ENCODE data around the gene ZNF397.
A peak's percentile ranks its signal among the peaks of the same experiment; 100 is the strongest.
"Not testable (repeated sequence)": the region's sequence is repeated elsewhere in the genome, so short reads cannot be mapped to it uniquely, and the experiment has no call there.

Gene ZNF397

DNA sequence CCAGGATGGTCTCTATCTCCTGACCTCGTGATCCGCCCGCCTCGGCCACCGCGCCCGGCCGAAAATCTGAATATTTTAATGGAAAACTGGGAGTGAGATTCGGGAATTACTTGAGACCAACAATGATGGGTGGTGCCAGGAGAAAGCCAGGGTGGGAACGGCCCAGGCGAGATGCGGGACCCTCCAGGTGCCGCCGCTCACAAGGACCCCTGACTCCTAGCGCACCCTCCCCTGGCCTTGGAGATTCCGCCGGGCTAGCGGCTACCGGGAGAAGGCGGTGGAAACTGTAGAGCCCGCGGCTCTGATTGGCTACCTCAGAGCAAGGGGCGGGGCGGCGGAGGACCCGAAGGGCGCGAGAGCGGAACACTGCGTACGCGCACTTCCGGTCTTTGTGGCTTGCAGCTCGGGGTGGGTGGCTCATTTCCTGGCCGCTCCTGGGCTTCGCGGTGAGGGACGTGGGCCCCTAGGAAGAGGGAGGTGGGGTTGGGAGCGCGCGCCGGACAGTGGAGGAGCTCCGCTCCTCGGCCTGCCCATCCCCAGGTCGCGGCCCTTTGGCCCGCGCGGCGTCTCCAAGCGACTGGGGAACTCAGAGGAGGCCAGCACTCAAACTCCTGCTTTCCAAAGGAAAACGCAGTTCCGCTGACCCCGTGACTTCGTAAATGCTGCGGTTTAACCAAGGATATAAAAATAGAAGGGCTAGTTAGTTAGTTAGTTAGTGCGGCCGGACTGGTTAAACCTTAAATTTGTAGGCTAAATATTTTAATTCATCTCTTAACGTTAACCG, at the start of gene ZNF397:
Gene ZNF397, plus strand, starts transcription at position 371 of the 784 bp plus-strand sequence. CDS start 1,437 bp downstream, outside the sequence.
- peak; percentile 96 for DNase-seq

DNA sequence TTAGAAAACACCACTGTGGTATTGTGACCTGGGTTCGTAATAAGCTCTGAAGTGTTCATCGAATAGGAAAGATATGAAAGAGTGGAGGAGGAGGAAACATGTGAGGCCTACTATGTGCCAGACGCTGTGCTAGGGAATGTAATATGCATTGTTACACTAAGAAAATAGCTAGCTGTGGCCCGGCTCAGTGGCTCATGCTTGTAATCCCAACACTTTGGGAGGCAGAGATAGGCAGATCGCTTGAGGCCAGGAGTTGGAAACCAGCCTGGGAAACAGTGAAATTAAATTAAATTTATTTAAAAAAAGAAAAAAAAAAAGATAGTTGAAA, 49.2 kb upstream of the ZNF397 start:
- no peak for DNase-seq

GRCh38 chr18:35192415-35192814, 48.4 kb upstream of the ZNF397 start:
- DNase-seq: no peak

GRCh38 chr18:35193316-35193715, 47.5 kb upstream of the ZNF397 start:
- DNase-seq: no peak

DNA sequence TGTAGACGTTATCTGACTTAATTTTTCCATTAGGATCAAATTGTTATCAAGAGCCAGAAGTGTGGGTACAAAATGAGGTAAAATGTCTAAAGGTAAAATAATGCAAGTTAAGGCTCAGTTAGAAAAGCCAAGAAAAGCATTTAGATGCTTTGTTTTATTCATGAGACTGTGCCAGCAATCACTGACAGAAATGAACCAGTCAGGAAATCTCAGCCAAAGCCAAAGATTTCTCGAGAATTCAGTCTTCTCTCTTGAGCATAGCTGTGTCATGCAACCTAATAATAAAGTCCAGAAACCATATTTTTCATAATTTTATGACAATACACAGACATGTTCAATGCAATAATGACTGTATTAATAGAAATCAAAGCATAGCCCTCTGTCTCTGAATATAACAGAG, 43.5 kb upstream of the ZNF397 start:
- no peak for DNase-seq

- DNase-seq: no peak
These were observed 39.4 kb upstream of the ZNF397 start for GRCh38 chr18:35201256-35201931.

DNA sequence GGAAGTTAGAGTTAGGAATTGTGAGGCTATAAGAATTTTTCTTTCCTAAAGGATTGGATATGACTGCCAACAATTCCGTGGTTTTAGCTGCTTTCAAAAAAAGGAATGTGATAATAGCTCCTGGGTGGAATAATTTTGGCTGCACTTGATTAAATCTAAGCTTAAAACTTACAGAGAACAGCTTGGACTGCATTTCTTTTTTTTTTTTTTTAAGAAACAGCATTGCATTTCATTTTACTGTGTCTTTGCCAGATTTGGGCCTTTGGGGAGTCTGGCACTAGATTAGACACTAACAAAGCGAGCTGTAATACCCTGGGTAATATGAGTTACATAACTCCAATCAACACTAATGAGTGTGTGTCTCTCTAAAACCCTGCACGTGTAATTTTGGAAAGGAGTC, 37.8 kb upstream of the ZNF397 start:
- no peak for DNase-seq

GRCh38 chr18:35205199-35205712, 35.6 kb upstream of the ZNF397 start:
- no peak for DNase-seq

- not testable (repeated sequence) for DNase-seq
These were observed 34.9 kb upstream of the ZNF397 start for GRCh38 chr18:35205746-35206458.

- DNase-seq: no peak
These were observed 25.8 kb upstream of the ZNF397 start for GRCh38 chr18:35215026-35215425.

DNA sequence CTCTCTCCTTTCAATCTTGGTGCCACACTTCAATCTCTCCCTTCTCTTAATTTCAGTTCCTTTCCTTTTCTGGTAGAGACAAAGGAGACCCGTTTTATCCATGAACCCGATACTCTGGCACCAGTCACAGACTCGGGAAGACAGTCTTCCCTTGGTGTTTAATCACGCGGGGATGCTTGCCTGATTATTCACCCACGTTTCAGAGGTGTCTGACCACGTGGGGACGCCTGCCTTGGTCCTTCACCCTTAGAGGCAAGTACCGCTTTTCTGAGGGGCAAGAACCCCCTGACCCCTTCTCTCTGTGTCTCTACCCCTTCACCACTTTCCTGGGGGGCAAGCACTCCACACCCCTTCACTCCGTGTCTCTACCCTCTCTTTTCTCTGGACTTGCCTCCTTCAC, 24.2 kb upstream of the ZNF397 start:
- not testable (repeated sequence) for DNase-seq

DNA sequence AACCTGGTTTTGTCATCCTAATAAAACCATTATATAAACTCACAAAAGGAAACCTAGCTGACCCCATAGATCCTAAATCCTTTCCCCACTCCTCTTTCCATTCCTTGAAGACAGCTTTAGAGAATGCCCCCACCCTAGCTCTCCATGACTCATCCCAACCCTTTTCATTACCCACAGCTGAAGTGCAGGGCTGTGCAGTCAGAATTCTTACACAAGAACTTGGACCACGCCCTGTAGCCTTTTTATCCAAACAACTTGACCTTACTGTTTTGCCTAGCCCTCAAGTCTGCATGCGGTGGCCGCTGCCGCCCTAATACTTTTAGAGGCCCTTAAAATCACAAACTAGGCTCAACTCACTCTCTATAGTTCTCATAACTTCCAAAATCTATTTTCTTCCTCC, 21.5 kb upstream of the ZNF397 start:
- DNase-seq: not testable (repeated sequence)

- no peak for DNase-seq
These were observed 20.4 kb upstream of the ZNF397 start for GRCh38 chr18:35220424-35220823.

DNA sequence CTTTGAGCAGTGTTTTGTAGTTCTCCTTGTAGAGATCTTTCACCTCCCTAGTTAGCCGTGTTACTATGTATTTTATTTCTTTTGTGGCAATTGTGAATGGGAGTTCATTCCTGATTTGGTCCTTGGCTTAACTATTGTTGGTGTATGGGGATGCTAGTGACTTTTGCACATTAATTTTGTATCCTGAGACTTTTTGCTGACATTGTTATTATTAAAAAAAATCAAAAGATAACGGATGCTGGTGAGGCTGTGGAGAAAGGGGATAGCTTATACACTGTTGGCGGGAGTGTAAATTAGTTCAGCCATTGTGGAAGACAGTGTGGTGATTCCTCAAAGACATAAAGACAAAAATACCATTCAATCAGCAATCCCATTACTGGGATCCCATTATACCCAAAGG, 17.0 kb upstream of the ZNF397 start:
- no peak for DNase-seq

DNA sequence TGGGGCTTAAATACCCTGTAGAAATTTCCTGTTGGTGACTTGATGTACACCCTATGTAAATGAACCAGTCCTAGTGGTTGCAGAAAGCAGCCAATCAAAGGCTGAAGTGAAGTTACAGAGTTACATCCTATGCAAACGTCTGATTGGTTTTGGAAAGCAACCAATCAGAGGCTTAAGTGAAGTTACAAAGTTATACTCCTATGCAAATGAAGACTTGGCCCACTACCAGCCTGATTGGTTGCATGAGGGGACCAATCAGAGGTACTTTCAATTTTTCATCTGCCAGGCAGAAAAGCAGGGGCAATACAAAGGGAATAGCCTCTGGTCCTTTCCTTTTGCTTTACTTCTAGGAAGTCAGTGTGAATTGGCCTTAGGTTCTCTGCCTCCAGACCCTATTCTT, 13.6 kb upstream of the ZNF397 start:
- no peak for DNase-seq

- peak; percentile 33 for DNase-seq
These were observed 9.8 kb upstream of the ZNF397 start for GRCh38 chr18:35231052-35231451.

GRCh38 chr18:35236571-35237363, 4.1 kb upstream of the ZNF397 start:
- DNase-seq: no peak

DNA sequence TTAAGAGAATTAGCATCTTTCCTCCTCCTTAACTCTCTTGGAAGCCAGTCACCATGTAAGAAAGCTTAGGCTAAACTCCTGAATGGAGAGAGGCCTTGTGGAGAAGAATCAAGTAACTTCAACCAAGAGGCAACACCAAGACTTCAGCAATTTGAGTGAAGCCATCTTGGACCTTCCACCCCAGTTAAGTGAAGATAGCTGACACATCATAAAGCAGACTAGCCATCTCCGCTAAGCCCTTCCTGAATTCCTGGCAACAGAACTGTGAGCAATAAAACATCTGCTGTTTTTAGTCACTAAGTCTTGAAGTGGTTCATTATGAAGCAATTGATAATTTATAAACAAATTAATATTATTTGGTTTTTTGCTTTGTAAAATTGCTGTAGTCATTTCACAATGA, 1.5 kb upstream of the ZNF397 start:
- DNase-seq: no peak

- no peak for DNase-seq
These were observed 592 bp downstream of the ZNF397 start for GRCh38 chr18:35241448-35241804.

DNA sequence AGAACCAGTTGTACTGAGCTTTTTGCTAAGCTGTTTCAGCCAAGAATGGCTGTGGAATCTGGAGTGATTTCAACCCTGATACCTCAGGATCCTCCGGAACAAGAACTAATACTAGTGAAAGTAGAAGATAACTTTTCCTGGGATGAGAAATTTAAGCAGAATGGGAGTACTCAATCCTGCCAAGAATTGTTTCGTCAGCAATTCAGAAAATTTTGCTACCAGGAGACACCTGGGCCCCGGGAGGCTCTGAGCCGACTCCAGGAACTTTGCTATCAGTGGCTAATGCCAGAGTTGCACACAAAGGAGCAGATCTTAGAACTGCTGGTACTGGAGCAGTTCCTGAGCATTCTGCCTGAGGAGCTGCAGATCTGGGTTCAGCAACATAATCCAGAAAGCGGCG, 1.6 kb downstream of the ZNF397 start:
- no peak for DNase-seq

DNA sequence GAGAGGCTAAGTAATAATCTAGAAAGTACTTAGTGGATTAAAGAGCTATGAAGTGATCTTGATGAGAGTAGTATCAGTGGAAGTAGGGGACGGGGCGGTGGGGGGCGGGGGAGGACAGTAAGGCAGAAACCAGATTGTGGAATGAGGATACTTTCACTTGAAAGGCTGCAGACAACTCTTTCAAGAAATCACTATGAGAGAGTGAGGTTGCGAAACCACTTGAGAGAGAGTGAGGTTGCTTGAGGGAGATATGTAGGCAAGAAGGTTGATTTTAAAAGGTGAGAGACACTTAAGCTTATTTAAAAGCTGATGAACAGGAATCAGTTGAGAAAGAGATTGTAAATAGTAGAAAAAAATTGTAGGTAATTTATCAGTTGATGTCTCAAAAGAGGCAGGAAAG, 3.8 kb downstream of the ZNF397 start:
- no peak for DNase-seq

GRCh38 chr18:35245719-35246317, 5.0 kb downstream of the ZNF397 start:
- no peak for DNase-seq

GRCh38 chr18:35246831-35247230, 6.0 kb downstream of the ZNF397 start:
- DNase-seq: no peak

Measured in GF-D8 (cell line).